Stimulated activated CD8-positive, alpha-beta memory T cell treated with anti-CD3 and anti-CD28 coated beads, Interleukin-4, amount 100 ng/mL, for 1 hour (primary cell): ENCODE data around the gene LPAR1.

Source experiments
- DNase-seq, 2 donors: peaks; one replicate each; pipeline ENCODE4 v3.0.0-alpha.2; 2020; ENCODE audit warnings: low read depth in 2 of 2, low spot score in 1 of 2

Gene LPAR1

DNA sequence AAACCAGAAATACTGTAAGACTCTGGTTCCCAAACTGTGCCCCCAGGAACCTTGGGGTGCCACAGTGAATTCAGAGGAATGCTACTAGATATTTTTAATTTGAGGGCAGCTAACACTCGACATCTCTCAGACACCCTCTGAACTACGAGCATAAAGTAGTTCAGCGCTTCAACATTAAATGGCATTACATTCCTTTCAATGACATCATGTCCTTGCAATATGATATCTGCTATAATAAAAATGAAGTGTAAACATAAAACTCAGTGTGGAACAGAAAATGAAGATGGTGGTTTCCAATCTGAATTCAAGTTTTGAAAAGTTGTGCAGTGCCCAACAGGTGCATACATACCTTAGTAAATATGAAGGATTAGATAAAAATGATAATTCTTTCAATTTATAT, 116.1 kb downstream of the LPAR1 start:
- DNase-seq = no peak

DNA sequence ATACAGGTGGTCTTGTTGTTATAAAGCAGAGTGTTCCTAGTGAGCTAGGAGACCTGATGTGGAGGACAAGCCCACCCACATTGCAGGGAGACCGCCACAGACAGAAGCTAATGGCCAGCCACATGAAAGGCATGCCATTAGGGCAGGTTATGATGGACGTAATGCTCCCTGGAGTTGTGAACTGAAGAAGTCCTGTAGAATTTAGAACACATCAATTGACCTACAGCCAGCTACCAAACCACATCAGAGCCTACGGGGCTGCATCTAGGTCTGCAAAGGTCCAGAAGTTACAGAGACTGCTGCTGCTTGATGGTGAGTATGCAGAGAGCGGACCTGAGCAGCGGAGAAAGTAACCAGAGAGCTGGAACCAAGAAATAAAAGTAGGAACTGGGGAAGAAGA, 116.6 kb downstream of the LPAR1 start:
- no peak for DNase-seq

DNA sequence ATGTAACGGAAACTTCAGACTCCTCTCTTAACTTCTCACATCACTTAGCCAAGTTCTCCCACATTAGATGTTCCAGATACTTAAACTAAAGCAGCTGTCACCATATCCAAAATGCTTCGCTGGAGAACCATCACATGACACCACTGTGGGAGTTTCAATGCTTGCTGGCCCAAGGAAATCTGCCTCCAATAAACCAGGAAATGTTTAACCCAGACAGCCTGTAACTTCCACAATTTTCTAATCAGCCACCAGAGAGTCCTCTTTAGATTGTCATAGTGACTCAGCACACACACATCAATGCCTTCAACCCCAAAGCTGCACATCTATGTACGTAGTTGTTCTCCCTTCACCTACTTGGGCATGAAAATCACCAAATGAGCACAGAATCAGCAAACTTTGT, 118.7 kb downstream of the LPAR1 start:
- DNase-seq = no peak

DNA sequence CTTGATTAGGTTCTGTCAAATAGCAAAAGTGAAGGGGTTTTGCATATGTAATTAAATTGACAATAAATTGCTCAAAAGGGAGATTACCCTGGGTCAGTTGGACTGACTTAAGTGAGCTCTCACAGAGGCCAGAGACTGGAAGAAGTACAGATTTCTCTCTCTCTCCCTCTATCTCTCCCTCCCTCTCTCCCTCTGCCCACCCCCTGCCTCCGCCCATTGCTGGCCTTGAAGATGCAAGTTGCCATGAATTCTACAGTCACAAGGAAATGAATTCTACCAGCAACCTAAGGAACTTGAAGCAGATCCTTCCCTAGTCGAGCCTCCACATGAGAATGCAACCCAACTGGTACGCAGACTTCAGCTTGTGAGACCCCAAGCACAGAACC, 119.2 kb downstream of the LPAR1 start:
- no peak for DNase-seq

DNA sequence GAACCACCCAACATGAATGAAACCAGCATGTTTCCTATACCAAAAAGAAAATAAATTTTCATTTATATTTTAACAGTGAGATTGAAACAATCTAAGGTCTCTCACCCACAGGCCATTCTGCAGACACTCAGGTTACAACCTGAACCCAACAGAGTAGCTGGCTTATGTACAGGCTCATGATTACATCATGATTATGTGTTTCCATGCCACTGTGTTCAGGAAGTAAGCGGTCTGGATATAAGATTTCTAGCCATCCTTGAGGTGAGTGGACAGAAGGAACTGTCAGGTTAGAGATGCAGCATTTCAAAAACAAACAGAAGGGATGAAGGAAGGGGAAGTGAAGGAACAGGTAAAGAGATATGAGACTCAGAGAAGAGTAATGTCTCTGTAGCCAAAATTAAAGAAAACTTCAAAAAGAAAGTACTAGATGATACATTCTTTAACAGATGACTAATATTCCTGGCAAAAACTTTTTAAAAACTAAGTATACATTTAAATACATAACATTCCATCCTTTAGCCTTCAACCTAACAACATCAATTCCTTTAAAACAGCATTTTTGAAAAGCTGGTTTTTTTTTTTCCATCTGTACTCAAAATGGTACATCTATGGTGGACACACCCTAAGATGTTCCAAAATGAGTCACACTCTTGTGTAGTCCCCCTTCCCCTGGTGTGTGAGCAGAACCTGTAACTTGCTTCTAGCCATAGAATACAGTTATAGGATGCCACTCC, 119.8 kb downstream of the LPAR1 start:
- no peak for DNase-seq

DNA sequence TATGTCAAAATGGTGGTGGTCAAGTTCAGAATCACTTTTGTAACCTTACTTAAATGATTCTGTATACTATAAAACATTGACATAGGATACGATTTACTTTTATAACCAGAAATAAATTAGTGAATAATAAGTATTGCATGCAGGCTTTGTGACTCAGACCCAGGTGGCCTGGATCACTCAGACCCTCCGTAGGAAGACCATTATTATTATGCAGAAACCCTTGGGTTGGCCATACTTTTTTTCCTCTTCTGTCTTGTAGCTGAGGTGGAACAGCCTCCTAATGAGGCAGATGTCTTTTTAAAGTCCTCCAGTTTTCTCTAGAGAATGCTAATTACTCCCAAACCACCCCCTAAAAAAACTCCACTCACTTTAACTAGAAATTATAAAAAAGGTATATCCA, 121.9 kb downstream of the LPAR1 start:
- DNase-seq = no peak

DNA sequence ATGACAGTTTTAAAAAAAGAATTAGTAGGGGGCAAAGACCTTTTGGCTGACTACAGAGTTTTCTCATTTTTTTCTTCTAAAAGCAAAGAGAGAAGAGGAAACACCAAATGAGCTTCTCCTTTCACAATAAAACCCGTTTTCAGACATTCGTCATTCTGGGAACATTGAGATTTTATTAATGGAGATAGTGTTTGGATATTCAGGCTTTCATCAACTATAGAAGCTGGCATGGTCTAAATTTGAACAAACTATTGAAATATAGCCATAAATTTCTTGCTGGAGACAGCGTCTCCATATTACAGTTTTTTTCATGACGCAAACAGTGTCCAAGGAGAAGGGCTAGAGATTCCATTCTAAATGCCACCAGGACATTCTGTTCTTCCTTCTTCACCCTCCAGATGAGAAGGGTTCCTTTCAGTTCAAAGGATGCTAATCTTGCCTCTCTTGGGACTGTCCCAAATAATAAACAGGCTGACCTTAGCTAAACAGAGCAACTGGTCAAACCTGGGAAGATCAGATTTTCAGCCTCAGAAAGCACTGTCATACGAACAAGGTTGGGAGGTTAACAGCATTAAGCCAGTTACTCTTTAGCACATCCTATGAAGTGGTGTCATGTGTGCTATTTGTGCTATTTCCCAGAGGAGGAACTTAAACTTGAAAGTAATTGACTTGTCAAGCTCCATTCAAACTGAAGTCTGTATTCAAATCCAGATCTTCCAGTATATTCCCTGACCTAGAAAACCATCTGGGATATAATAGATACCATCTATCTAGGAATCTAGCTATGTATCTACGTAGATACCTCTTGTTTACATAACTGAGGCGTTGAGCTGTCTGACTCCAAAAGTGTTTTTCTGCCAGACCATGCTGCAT, 125.6 kb downstream of the LPAR1 start:
- DNase-seq = no peak

DNA sequence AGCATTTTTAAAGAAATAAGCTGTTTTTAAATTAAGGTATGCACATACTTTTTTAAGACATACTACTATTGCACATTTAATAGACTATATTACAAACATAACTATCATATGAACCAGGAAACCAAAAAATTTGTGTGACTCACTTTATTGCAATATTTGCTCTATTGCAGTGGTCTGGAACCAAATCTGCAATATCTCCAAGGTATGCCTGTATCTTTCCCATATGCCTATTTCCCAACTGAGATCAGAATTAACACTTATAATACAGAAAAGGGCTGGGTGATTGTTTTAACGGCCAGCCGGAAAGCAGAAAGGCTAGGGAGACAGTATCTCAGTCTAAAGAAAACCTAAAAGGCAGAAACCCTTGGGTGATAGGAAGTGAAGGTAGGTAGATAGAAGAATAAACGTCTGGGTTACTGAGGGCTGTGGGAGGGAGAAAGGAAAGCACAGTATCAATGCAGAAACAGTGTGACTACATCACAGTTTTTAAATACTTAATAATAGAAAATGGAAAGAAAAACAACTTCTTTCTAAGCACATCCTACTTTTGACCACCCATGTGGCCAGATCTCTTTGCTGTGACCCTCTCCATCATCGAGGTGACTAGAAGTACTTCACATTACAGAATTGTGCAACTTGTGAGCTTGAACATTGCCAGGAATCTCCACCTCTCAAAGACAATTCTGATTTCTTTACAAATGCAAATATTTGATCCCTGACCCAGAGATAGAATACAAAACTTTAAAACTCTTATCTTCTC, 126.4 kb downstream of the LPAR1 start:
- DNase-seq = no peak

DNA sequence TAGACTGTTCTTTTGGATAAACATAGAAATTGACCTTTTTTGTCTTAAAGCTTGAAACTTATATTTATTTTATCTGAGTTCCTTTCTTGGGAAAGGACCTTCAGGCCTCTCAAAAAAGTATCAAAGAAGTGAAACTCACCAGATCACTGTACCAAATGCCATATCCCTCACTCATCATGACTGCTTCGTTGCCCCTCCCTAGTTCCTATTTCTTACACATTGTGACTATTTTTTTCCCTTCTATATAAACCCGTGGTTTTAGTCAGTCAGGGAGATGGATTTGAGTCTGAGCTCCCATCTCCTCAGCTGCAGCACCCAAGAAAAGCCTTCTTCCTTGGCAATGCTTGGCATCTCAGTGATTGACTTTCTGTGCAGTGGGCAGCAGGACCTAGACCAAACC, 129.4 kb downstream of the LPAR1 start:
- DNase-seq = no peak

DNA sequence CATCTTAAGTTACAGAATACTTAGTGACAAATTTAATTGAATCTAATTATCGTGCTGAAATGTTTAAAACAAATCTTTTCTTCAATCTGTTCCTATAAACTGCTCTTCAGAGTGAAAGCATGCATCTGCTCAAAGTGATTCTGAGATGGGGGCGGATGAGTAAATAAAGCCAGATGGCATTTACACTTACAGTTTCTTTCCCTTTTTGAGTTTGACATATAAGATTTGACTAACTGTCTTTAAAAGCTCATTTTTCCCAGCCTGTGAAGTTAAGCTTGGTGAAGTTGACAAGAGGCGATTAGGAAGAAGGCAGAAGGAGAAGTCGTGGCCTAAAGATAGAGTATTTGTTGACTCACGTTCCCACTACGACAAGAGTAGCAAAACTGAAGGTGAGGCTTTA, 137.4 kb downstream of the LPAR1 start:
- DNase-seq = no peak

DNA sequence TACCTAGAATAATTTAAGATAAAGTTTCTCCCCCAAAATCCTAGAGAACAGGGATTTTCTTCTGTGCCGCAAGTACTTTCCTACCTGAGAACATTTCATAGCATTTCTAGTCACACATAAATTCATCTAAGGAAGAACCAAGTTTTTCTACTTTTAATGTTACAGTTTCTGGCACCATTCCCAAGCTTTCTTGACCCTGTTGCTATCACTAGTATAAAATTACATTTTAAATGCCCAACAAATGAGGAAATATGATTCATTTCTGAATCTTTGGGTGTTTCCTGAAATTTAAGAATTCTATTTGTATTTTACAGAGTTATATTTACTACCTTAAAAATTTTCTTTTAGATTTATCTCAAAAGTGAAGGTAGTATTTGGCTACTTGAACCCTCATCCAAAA, 137.8 kb downstream of the LPAR1 start:
- no peak for DNase-seq

DNA sequence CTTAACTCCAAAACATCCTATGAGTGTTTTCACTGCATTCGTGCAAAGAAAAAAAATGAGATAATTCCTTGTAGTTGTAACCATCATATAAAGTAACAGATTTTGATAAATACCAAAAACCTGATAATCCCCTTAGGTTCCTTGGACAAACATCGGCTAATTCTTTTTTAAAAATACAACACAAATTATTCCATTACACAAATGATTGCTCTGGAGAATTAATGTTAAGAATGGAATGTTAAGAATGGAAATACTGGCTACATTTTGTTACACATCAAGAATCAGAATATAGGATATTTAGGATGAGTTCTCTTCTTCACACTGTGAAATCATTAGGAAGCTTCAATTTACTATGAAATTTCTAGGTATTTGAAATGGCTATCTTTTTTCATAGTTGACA, 139.4 kb downstream of the LPAR1 start:
- no peak for DNase-seq

DNA sequence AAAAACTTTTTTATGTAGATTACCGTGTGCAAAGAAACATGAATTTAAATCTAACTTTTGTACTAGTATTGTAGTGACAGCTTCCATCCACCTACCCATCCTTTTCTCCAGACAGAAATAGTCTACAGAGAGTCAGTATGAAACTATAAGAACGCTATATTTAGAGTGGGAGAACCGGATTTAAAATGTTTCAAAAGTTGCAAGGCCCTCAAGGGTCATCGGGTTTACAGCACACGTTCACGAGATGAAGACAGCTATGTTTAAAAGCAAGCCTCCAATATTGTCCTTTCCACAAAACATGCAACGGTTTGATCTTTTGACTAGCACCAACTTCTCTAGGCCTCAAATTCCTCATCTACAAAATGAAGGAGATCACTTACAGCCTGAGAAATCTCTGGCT, 139.9 kb downstream of the LPAR1 start:
- DNase-seq = no peak

DNA sequence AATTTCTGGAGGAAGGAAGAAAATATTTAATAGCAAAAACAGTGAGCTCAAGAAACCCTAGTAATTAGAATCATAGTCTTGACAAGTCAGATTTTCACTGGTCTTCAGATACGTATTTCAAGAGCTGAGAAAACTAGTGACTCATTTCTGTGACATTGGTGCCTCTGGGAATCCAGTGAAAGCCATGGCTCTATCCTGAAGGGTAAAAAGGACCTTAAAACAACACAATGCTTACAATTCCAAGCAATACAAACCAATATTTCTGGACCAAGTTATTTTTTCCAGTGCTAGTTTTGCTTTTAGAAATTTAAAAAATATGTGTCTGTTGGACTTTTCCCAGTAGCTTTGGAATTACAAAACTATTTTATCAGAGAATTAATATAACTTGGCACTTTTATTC, 140.3 kb downstream of the LPAR1 start:
- no peak for DNase-seq

DNA sequence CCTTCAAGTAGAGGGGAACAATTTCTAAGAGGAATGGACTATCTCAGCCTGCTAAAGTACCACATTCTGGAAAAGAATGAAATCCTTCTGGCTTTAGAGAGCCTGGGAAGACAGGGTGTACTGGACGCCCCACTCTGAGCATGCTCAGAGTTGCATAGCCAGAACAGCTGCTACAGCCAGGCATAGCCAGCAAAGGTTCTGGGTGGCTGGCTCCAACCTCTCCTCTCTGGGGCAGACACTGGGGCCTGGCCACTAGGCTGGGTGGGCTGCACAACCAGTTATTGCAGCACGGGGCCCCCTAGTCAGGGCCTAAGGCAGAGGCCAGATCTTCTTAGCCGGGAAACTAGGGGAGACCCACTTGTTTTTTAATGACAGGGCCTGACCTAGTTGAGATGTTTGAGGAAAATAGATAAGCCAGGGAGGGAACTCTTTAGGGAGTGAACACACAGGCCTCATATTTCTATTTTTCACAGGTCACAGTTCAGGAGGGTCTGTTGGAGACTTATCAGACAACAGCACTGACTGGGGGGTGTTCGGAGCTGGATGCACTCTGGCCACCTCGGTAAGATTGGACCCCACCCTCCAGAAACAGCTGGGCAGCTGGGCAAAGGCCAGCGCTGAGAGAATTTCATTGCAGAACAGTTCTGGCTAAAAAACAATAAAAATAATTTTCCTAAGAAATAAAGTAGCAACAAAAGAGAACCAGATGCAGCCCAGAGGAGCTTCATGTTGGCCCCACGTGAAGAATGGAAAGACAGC, 142.9 kb downstream of the LPAR1 start:
- DNase-seq = no peak

DNA sequence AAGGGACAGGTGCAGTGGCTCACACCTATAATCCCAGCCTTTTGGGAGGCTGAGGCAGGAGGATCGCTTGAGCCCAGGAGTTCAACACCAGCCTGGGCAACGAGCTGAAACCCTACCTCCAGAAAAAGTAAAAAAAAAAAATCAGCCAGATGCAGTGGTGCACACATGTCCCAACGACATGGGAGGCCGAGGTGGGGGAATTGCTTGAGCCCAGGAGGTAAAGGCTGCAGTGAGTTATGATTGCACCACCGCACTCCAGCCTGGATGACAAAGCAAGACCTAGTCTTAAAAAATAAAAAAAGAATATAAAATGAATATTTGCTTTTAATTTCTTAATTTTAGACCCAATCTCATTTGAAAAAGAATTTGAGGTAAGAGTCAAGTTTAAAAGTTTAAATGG, 143.5 kb downstream of the LPAR1 start:
- DNase-seq = no peak

DNA sequence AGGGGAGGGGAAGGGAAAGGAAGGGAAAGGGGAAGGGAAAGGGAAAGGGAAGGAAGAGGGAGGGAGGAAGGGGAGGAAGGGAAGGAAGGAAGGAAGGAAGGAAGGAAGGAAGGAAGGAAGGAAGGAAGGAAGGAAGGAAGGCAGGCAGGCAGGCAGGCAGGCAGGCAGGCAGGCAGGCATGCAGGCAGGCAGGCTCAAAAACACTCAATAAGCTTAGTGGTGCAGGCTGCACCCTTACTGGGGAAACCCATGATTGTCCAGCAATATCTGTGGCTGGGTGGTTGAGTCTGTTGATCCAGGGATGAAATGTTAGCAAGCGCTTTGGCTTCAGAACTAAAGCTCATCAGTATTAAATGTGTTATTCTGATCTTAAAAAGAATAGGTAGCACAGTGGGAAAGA, 145.6 kb downstream of the LPAR1 start:
- no peak for DNase-seq

DNA sequence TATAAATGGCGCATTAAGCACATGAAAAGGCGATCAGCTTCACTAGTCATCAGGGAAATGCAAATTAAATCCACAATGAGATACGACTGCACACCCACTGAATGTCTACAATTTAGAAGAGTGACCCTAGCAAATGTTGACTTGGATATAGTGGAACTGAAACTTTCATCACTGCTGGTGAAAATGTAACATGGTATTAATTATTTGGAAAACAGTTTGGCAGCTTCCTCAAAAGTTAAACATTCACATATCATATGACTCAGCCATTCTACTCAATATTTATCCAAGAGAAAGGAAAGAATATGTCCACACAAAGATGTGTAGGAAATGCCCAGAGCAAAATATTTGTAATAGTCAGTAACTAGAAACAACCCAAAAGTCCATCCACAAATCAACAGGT, 146.5 kb downstream of the LPAR1 start:
- no peak for DNase-seq

DNA sequence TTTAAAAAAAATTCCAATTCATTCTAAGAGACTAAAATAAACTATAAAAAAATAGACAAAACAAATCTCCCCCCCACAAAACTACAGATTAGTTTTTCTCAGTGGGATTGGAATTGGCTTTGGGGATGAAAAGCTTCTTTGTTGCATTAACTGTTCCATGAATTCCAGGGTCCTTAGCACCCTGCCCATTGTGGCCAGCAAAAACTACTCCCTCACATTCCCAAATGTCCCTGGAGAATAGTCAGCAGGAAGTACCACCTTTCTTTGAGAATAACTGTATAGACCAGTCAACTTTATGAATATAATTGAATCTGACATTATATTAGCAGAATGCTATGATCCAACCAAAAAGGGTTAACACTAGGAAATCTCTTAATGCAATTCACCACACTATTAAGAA, 147.9 kb downstream of the LPAR1 start:
- no peak for DNase-seq

DNA sequence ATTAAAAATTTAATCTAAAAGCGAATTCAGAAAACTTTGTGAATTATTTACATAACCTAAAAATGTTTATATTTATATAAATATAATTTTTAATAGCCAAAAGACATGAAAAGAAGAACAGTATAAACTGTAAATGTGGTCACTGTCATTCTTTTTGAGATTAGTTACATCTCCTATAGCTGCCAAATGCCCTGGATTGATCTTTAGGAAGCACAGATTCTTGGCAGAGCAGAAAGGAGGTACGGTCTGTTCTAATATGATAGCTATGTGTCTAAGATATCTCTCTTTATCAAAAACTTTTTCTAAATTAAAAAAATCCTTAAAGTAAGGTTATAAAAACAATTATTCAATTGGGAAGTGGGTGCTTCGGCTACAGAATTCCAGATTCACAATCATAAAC, 151.0 kb downstream of the LPAR1 start:
- no peak for DNase-seq

DNA sequence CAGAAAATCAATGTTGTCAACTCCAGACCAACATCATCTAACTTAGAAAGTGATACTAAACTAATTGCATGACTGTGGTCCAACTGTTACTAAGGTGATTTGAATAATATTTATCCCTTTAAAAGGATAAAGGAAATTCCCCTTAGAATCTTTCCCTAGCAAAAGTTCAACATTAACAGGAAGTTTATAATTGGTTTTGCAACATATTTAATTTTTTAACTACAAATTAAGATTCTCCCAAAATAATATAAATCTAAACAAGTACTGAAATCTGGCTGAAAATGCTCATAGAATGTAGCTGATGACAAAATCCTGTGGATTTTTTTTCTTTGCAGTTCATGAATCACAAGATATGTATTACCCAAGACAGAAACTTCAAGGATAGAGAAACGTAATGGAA, 151.4 kb downstream of the LPAR1 start:
- DNase-seq = no peak
